ENCODE measurements around the gene TCEAL7. TPM values are rescaled to one million over a fixed set of nuclear protein-coding genes. Genes with fewer than 3 reads are reported as not detected.
"Not testable (repeated sequence)": the region's sequence is repeated elsewhere in the genome, so short reads cannot be mapped to it uniquely, and the experiment has no call there.

The TCEAL7 gene
- total RNA-seq, 1 donor from 2014 or later, result 23.7 TPM

GRCh38 chrX:103344606-103345005 lies 14.6 kb downstream of the TCEAL7 start:
- Mint-ChIP-seq H3K4me3 (ENCODE audit: unreplicated experiment) (peak overlapping the region; percentile 77), H3K9me3 (ENCODE audit: unreplicated experiment) (no peaks in the 10 kb centered on the region), H3K4me1 (ENCODE audit: unreplicated experiment) (peaks cover 19% of the 10 kb centered on the region), H3K36me3 (ENCODE audit: low read depth, unreplicated experiment) (no peaks in the 10 kb centered on the region), H3K27ac (ENCODE audit: unreplicated experiment) (peak overlapping the region; percentile 70), H3K27me3 (ENCODE audit: unreplicated experiment) (no peaks in the 10 kb centered on the region)
- TF ChIP-seq, protein P1, sequence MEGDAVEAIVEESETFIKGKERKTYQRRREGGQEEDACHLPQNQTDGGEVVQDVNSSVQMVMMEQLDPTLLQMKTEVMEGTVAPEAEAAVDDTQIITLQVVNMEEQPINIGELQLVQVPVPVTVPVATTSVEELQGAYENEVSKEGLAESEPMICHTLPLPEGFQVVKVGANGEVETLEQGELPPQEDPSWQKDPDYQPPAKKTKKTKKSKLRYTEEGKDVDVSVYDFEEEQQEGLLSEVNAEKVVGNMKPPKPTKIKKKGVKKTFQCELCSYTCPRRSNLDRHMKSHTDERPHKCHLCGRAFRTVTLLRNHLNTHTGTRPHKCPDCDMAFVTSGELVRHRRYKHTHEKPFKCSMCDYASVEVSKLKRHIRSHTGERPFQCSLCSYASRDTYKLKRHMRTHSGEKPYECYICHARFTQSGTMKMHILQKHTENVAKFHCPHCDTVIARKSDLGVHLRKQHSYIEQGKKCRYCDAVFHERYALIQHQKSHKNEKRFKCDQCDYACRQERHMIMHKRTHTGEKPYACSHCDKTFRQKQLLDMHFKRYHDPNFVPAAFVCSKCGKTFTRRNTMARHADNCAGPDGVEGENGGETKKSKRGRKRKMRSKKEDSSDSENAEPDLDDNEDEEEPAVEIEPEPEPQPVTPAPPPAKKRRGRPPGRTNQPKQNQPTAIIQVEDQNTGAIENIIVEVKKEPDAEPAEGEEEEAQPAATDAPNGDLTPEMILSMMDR (IDR thresholded peaks at IDR 0.05; ENCODE audit: unreplicated experiment), result no peak
- DNase-seq (ENCODE audit: low spot score), result no peak

DNA sequence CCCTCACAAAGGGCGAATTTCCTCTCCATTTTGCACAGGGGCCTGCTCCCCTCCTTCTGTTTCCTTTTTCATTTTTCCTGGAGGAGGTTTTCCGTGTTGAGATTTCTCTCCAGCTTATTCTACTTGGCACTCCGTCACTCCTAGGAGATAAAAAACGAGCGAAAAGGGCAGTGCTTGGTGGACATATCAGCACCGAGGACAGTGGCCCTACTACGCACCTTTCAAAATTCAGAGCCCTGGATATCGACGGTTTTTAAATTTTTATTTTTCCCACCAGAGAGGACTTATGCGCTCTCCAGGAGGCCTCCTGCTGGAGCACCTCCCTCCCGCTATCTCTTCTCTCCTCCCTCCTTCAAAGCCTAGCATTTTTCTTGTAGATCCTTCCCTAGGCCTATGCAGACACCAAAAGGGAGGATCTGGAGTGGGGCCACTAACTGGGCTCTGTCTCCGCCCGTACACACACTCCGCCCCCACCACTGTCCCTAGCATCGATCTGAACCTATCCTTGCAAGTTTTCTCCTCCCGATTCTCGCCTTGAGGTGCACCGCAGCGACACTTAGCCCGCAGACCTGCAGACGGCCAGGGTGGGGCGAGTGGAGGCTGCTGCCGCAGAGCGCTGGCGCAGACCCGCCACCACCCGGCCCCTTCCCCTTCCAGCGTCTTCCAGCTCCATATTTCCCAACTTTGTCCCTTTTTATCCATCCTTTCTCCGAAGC lies 17.8 kb downstream of the TCEAL7 start:
- Mint-ChIP-seq H3K27me3 (ENCODE audit: unreplicated experiment) (no peaks in the 10 kb centered on the region), H3K9me3 (ENCODE audit: unreplicated experiment) (no peaks in the 10 kb centered on the region), H3K27ac (ENCODE audit: unreplicated experiment) (no peak overlapping the region), H3K4me3 (ENCODE audit: unreplicated experiment) (peak overlapping the region; percentile 59), H3K4me1 (ENCODE audit: unreplicated experiment) (peaks cover 14% of the 10 kb centered on the region), H3K36me3 (ENCODE audit: low read depth, unreplicated experiment) (no peaks in the 10 kb centered on the region)
- TF ChIP-seq, protein P1 (IDR thresholded peaks at IDR 0.05; ENCODE audit: unreplicated experiment), result no peak
- DNase-seq (ENCODE audit: low spot score), result no peak

DNA sequence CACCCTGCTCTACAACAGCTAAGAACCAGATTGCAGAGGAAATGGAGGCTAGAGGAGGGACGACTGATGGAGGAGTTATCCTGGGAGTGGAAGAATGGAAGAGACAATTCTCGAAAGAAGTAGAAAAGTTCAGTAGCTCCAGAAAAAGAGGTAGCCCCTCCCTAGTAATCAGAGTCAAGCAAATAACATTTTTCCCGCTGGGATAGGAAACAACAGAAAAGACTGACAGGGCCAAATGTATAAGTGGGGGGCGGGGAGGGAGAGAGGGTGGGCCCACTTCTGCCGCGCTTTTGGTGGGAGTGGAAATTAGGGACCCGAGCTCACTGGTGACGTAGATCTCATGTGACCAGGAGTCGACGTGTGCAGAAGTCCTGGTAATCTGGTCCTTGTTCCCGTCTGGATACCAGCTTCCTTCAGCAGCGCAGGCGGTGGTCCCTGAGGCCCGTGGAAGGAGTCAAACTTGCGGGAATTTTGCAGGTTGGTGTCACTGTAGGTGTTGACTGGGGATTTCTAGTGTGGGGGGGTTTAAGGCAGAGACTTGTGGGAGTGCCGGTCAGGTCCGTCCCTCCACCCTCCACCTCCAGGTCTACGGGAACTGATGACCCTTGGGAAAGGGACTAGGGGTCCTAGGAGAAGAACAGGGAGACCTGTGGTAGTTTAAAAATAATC lies 26.2 kb downstream of the TCEAL7 start, which contains the start of gene TCEAL9:
TSS of gene TCEAL9 (plus strand) at position 377 of the 669 bp plus-strand sequence. CDS start 1,179 bp downstream, outside the sequence.
- peak within 1 kb of the TSS; percentile 96 for H3K27ac Mint-ChIP-seq (ENCODE audit: unreplicated experiment)
- no peaks in the 10 kb centered on the region for H3K9me3 Mint-ChIP-seq (ENCODE audit: unreplicated experiment)
- peaks cover 5% of the 10 kb centered on the region for H3K36me3 Mint-ChIP-seq (ENCODE audit: low read depth, unreplicated experiment)
- peaks cover 6% of the 10 kb centered on the region for H3K27me3 Mint-ChIP-seq (ENCODE audit: unreplicated experiment)
- H3K4me3 Mint-ChIP-seq (ENCODE audit: unreplicated experiment), result peak within 1 kb of the TSS; percentile 97
- H3K4me1 Mint-ChIP-seq (ENCODE audit: unreplicated experiment), result peaks cover 15% of the 10 kb centered on the region
- DNase-seq (ENCODE audit: low spot score), result peak; percentile 38
- TF ChIP-seq, protein P1 (IDR thresholded peaks at IDR 0.05; ENCODE audit: unreplicated experiment), result no peak

- TF ChIP-seq, protein P1 (IDR thresholded peaks at IDR 0.05; ENCODE audit: unreplicated experiment), result no peak
- H3K9me3 Mint-ChIP-seq (ENCODE audit: unreplicated experiment), result no peaks in the 10 kb centered on the region
- peak overlapping the region; percentile 96 for H3K27ac Mint-ChIP-seq (ENCODE audit: unreplicated experiment)
- peaks cover 15% of the 10 kb centered on the region for H3K4me1 Mint-ChIP-seq (ENCODE audit: unreplicated experiment)
- H3K27me3 Mint-ChIP-seq (ENCODE audit: unreplicated experiment), result peaks cover 6% of the 10 kb centered on the region
- peaks cover 5% of the 10 kb centered on the region for H3K36me3 Mint-ChIP-seq (ENCODE audit: low read depth, unreplicated experiment)
- DNase-seq (ENCODE audit: low spot score), result peak; percentile 15
- peak overlapping the region; percentile 97 for H3K4me3 Mint-ChIP-seq (ENCODE audit: unreplicated experiment)
These were observed 26.8 kb downstream of the TCEAL7 start for GRCh38 chrX:103356858-103357257.

GRCh38 chrX:103357871-103358270 lies 27.8 kb downstream of the TCEAL7 start:
- H3K27ac Mint-ChIP-seq (ENCODE audit: unreplicated experiment), result peak overlapping the region; percentile 6
- H3K9me3 Mint-ChIP-seq (ENCODE audit: unreplicated experiment), result no peaks in the 10 kb centered on the region
- DNase-seq (ENCODE audit: low spot score), result no peak
- TF ChIP-seq, protein P1 (IDR thresholded peaks at IDR 0.05; ENCODE audit: unreplicated experiment), result no peak
- peak overlapping the region; percentile 97 for H3K4me3 Mint-ChIP-seq (ENCODE audit: unreplicated experiment)
- peaks cover 6% of the 10 kb centered on the region for H3K27me3 Mint-ChIP-seq (ENCODE audit: unreplicated experiment)
- peaks cover 5% of the 10 kb centered on the region for H3K36me3 Mint-ChIP-seq (ENCODE audit: low read depth, unreplicated experiment)
- H3K4me1 Mint-ChIP-seq (ENCODE audit: unreplicated experiment), result peaks cover 15% of the 10 kb centered on the region

- H3K4me3 Mint-ChIP-seq (ENCODE audit: unreplicated experiment); H3K36me3 Mint-ChIP-seq (ENCODE audit: low read depth, unreplicated experiment); H3K27ac Mint-ChIP-seq (ENCODE audit: unreplicated experiment); DNase-seq (ENCODE audit: low spot score); H3K27me3 Mint-ChIP-seq (ENCODE audit: unreplicated experiment); H3K9me3 Mint-ChIP-seq (ENCODE audit: unreplicated experiment): not testable (repeated sequence)
- H3K4me1 Mint-ChIP-seq (ENCODE audit: unreplicated experiment), result peaks cover 15% of the 10 kb centered on the region
These were observed 29.6 kb downstream of the TCEAL7 start for GRCh38 chrX:103359605-103360004.
